ENCODE data around the gene FRG2B. TPM values are rescaled to one million over a fixed set of nuclear protein-coding genes. Genes with fewer than 3 reads are reported as not detected.

FRG2B gene
- total and polyA plus RNA-seq, 2 of the 4 experiments (the other 2 are of a cell fraction), result not detected

- Histone ChIP-seq H3K4me2 (ENCODE audit: low read depth, low read length) (no peak overlapping the region), H3K4me1 (ENCODE audit: control insufficient read depth, insufficient read depth, low read length) (no peaks in the 10 kb centered on the region), H3K9me3 (ENCODE audit: control insufficient read depth, insufficient read depth, low read length) (peaks cover 15% of the 10 kb centered on the region; the same call in 1 of the 2 replicates), H4K8ac (ENCODE audit: low read depth in 2 of 2, low read length in 2 of 2) (no peak overlapping the region), H3K23ac (ENCODE audit: low read depth, low read length) (no peak overlapping the region), H2BK5ac (ENCODE audit: low read depth, low read length, poor library complexity, severe bottlenecking) (no peak overlapping the region), H3K18ac (ENCODE audit: low read depth, low read length) (no peak overlapping the region), H3K27me3 (ENCODE audit: control insufficient read depth, insufficient read depth, low read length) (no peaks in the 10 kb centered on the region), H3K14ac (replicated peaks; ENCODE audit: low read depth, low read length) (no peak overlapping the region), H2BK120ac (ENCODE audit: low read depth, low read length) (no peak overlapping the region), H3K36me3 (ENCODE audit: control insufficient read depth, insufficient read depth, low read length) (no peaks in the 10 kb centered on the region), H2BK15ac (ENCODE audit: low read depth, low read length) (no peak overlapping the region), H4K91ac (ENCODE audit: insufficient read depth, low read depth, low read length) (no peak overlapping the region), H2AFZ (replicated peaks; ENCODE audit: low read length, poor library complexity) (no peak overlapping the region), H3K79me1 (ENCODE audit: low read depth in 1 of 2, low read length in 2 of 2) (no peaks in the 10 kb centered on the region), H4K5ac (ENCODE audit: low read depth, low read length) (no peak overlapping the region), H3K9me1 (ENCODE audit: insufficient read depth, low read length) (no peaks in the 10 kb centered on the region), H3K56ac (ENCODE audit: extremely low read depth, insufficient read depth, low read length) (no peak overlapping the region), H3K27ac (ENCODE audit: insufficient read depth, low read length) (no peak overlapping the region), H3K4ac (ENCODE audit: low read depth, low read length) (no peak overlapping the region), H2AK9ac (replicated peaks; ENCODE audit: low read depth, low read length, poor library complexity) (no peak overlapping the region), H3K4me3 (ENCODE audit: insufficient read depth, low read depth, low read length) (no peak overlapping the region), H2AK5ac (ENCODE audit: low read depth, low read length) (no peak overlapping the region), H2BK20ac (ENCODE audit: low read depth, low read length) (no peak overlapping the region), H4K20me1 (ENCODE audit: insufficient read depth, low read length) (no peaks in the 10 kb centered on the region), H3K9ac (ENCODE audit: low read depth, low read length) (no peak overlapping the region)
- in situ Hi-C loops (cut with MboI; ENCODE audit: low sequenced_read_pairs) (no loop called here), intact Hi-C loops (cut with micrococcal nuclease) (no loop called here), dilution Hi-C loops (cut with HindIII; ENCODE audit: low sequenced_read_pairs, unreplicated experiment) (no loop called here)
- no peak for ATAC-seq (ENCODE audit: low read depth)
- no peak for DNase-seq
- POLR2A ChIA-PET (ENCODE audit: unreplicated experiment), result no interaction called here
- no TSS peak for BruUV-seq (replicated peaks)
- CTCF ChIA-PET, result no interaction called here
- 13% methylated on average over 1 of the region's 8 CpGs; no CpG with 5 or more reads in 1 of the 2 experiments for WGBS, 2 experiments (ENCODE audit: extremely low coverage in 2 of 2, insufficient read length in 1 of 2)
- TF ChIP-seq CEBPB (IDR thresholded peaks at IDR 0.05; ENCODE audit: low read depth, low read length), result no peak
- no peak for TF ChIP-seq MAZ (IDR thresholded peaks at IDR 0.05; ENCODE audit: borderline replicate concordance, low read depth, low read length)
- TF ChIP-seq CTCF (conservative IDR thresholded peaks at IDR 0.05; ENCODE audit: low read depth, low read length), result no peak
- no peak for TF ChIP-seq RAD21 (IDR thresholded peaks at IDR 0.05; ENCODE audit: low read length)
- TF ChIP-seq FOS (IDR thresholded peaks at IDR 0.05; ENCODE audit: low read depth, low read length), result no peak
- no peak for TF ChIP-seq CHD1 (IDR thresholded peaks at IDR 0.05; ENCODE audit: low read depth, low read length)
- no peak for TF ChIP-seq MAFK (IDR thresholded peaks at IDR 0.05; ENCODE audit: low read depth, low read length)
- TF ChIP-seq BHLHE40 (IDR thresholded peaks at IDR 0.05; ENCODE audit: low read depth, low read length), result no peak
- TF ChIP-seq RCOR1 (IDR thresholded peaks at IDR 0.05; ENCODE audit: insufficient replicate concordance, low read length), result no peak
- no peak for TF ChIP-seq ELK1 (IDR thresholded peaks at IDR 0.05; ENCODE audit: borderline replicate concordance, low read depth, low read length)
- no peak for TF ChIP-seq RFX5 (IDR thresholded peaks at IDR 0.05; ENCODE audit: low read depth, low read length)
Observed at GRCh38 chr10:133616371-133617130, 10.0 kb downstream of the FRG2B start.

All from IMR-90 (cell line).